Thyroid gland (tissue), 4 donors: ENCODE measurements around the gene GNAQ.

Source experiments
- CTCF ChIP-seq, 6 experiments: fragments of 200-600 bp in 3 of 6; fragments of 450-650 bp in 3 of 6; sonication (generic) in 3 of 6; IDR thresholded peaks; one replicate each; pipeline ENCODE4 v1.5.1; 2016 to 2019; ENCODE audit warnings: antibody characterized with exemption in 6 of 6, mild to moderate bottlenecking in 2 of 6, inconsistent platforms in 1 of 6, moderate library complexity in 1 of 6
- POLR2A ChIP-seq, 2 donors: fragments of 450-650 bp; IDR thresholded peaks; one replicate each; pipeline ENCODE4 v1.6.1; 2017; ENCODE audit warnings: antibody characterized with exemption in 2 of 2, mild to moderate bottlenecking in 2 of 2, moderate library complexity in 1 of 2

GRCh38 chr9:77968506-77968905, 63.1 kb downstream of the GNAQ start:
- TF ChIP-seq CTCF (IDR thresholded peaks at IDR 0.05) = no peak
- TF ChIP-seq POLR2A (IDR thresholded peaks at IDR 0.05) = no peak
